Measurements from ENCODE around the gene EIF2B4. TPM values are rescaled to one million over a fixed set of nuclear protein-coding genes. Genes with fewer than 3 reads are reported as not detected.

EIF2B4 gene
- total RNA-seq, 2 donors from 2014 or later, result 34.5 to 35.4 TPM

GRCh38 chr2:27316655-27317412 lies 53.3 kb downstream of the EIF2B4 start:
- H3K27ac ChIP-seq, result no peak overlapping the region
- H3K36me3 ChIP-seq, result no peaks in the 10 kb centered on the region
- no peak overlapping the region for H3K4me3 ChIP-seq
- no peaks in the 10 kb centered on the region for H3K9me3 ChIP-seq
- intact Hi-C loops (cut with DNase I), result no loop called here
- no peaks in the 10 kb centered on the region for H3K27me3 ChIP-seq
- peaks cover under 1% of the 10 kb centered on the region for H3K4me1 ChIP-seq
- H3K9ac ChIP-seq (ENCODE audit: low read depth in 2 of 2, low read length in 2 of 2), result no peak overlapping the region
- DNase-seq, result no peak
- TF ChIP-seq CTCF (IDR thresholded peaks at IDR 0.05), result no peak

- Histone ChIP-seq H3K9ac (ENCODE audit: low read depth in 2 of 2, low read length in 2 of 2) (no peak overlapping the region), H3K4me1 (no peaks in the 10 kb centered on the region), H3K4me3 (no peak overlapping the region), H3K27ac (no peak overlapping the region), H3K36me3 (no peaks in the 10 kb centered on the region), H3K27me3 (no peaks in the 10 kb centered on the region), H3K9me3 (no peaks in the 10 kb centered on the region)
- DNase-seq, result no peak
- TF ChIP-seq CTCF (IDR thresholded peaks at IDR 0.05), result no peak
- intact Hi-C loops (cut with DNase I), result no loop called here
Measured at GRCh38 chr2:27315122-27315521, 55.0 kb downstream of the EIF2B4 start.

- intact Hi-C loops (cut with DNase I), result no loop called here
- Histone ChIP-seq H3K4me3 (no peak overlapping the region), H3K36me3 (no peaks in the 10 kb centered on the region), H3K9me3 (no peaks in the 10 kb centered on the region), H3K4me1 (no peaks in the 10 kb centered on the region), H3K9ac (ENCODE audit: low read depth in 2 of 2, low read length in 2 of 2) (no peak overlapping the region), H3K27me3 (no peaks in the 10 kb centered on the region), H3K27ac (no peak overlapping the region)
- DNase-seq, result no peak
- TF ChIP-seq CTCF (IDR thresholded peaks at IDR 0.05), result no peak
Measured at GRCh38 chr2:27314709-27315108, 55.4 kb downstream of the EIF2B4 start.

Other genes starting within 250 kb of the EIF2B4 start
- gene ABHD1, start 246.5 kb downstream of the EIF2B4 start, total RNA-seq, result not detected
- gene PREB, start 235.7 kb downstream of the EIF2B4 start, total RNA-seq, result 10 to 100 TPM; 42.7 to 72.1 TPM
- not detected for gene PRR30, start 230.9 kb downstream of the EIF2B4 start, total RNA-seq
- gene TCF23, start 221.3 kb downstream of the EIF2B4 start, total RNA-seq, result under 1 TPM; 0.05 to 0.07 TPM
- 10 to 100 TPM; 80.7 to 83.4 TPM for gene ATRAID, start 158.3 kb downstream of the EIF2B4 start, total RNA-seq
- 10 to 100 TPM; 19.4 to 57.5 TPM for gene SLC5A6, start 158.1 kb downstream of the EIF2B4 start, total RNA-seq
- gene CAD, start 153.0 kb downstream of the EIF2B4 start, total RNA-seq, result 10 to 100 TPM; 11.1 to 49.1 TPM
- not detected for gene SLC30A3, start 107.3 kb downstream of the EIF2B4 start, total RNA-seq
- gene DNAJC5G, start 94.9 kb downstream of the EIF2B4 start, total RNA-seq, result not detected
- gene TRIM54, start 87.9 kb downstream of the EIF2B4 start, total RNA-seq, result under 1 TPM in 1 of 2 donors, not detected in 1; 0.24 TPM
- 1 to 10 TPM in 1 of 2 donors, under 1 TPM in 1; 0.74 to 1.0 TPM for gene UCN, start 61.9 kb downstream of the EIF2B4 start, total RNA-seq
- 10 to 100 TPM; 35.0 to 58.3 TPM for gene MPV17, start 47.2 kb downstream of the EIF2B4 start, total RNA-seq
- 10 to 100 TPM; 48.4 to 60.0 TPM for gene GTF3C2, start 13.6 kb downstream of the EIF2B4 start, total RNA-seq
- gene SNX17, start 278 bp upstream of the EIF2B4 start, total RNA-seq, result 10 to 100 TPM; 77.1 to 99.6 TPM
- 10 to 100 TPM; 21.7 to 24.5 TPM for gene ZNF513, start 10.4 kb upstream of the EIF2B4 start, total RNA-seq
- 100 to 1,000 TPM in 1 of 2 donors, 10 to 100 TPM in 1; 63.0 to 119 TPM for gene PPM1G, start 39.3 kb upstream of the EIF2B4 start, total RNA-seq
- gene NRBP1, start 58.3 kb upstream of the EIF2B4 start, total RNA-seq, result 10 to 100 TPM; 69.6 to 87.7 TPM
- 100 to 1,000 TPM in 1 of 2 donors, 10 to 100 TPM in 1; 91.8 to 147 TPM for gene KRTCAP3, start 72.0 kb upstream of the EIF2B4 start, total RNA-seq
- gene IFT172, start 119.4 kb upstream of the EIF2B4 start, total RNA-seq, result 10 to 100 TPM; 34.7 to 52.6 TPM
- 1 to 10 TPM in 1 of 2 donors, under 1 TPM in 1; 0.64 to 1.1 TPM for gene FNDC4, start 124.9 kb upstream of the EIF2B4 start, total RNA-seq
- under 1 TPM; 0.22 to 0.40 TPM for gene GCKR, start 126.5 kb upstream of the EIF2B4 start, total RNA-seq
- gene ZNF512, start 212.7 kb upstream of the EIF2B4 start, total RNA-seq, result 10 to 100 TPM; 13.8 to 14.6 TPM

Measured in colonic mucosa (tissue), 4 donors.